HG03139 (cell line): ENCODE measurements around the gene ARHGAP11A.

Source experiments
- ATAC-seq: cut with Tn5 transposase; IDR thresholded peaks from one replicate; pipeline ENCODE4 v1.9.1; 2021; ENCODE audit not compliant: unreplicated experiment

The ARHGAP11A gene

GRCh38 chr15:32685576-32685975 is 70.3 kb downstream of the ARHGAP11A start:
- ATAC-seq, result no peak

GRCh38 chr15:32687556-32687955 is 72.3 kb downstream of the ARHGAP11A start:
- no peak for ATAC-seq

- ATAC-seq, result no peak
Observed at GRCh38 chr15:32688151-32688639, 72.9 kb downstream of the ARHGAP11A start.
